BLaER1 treated with 17β-estradiol and CSF1 and Interleukin-3, amounts not matched to agents 10 nM and 100 nM (cell line): ENCODE data around the gene UGT1A7.

Experiments used
- H3K27ac ChIP-seq, 11 experiments: shearing (Covaris generic); formaldehyde crosslinking; 2 replicates each; pipeline ENCODE4 v1.8.1; 2022
- H3K27me3 ChIP-seq, 11 experiments: shearing (Covaris generic); formaldehyde crosslinking; 2 replicates each; pipeline ENCODE4 v1.8.1; 2022
- H3K36me3 ChIP-seq, 11 experiments: shearing (Covaris generic); formaldehyde crosslinking; 2 replicates each; pipeline ENCODE4 v1.8.1; 2022
- H3K4me1 ChIP-seq, 10 experiments: shearing (Covaris generic); formaldehyde crosslinking; 2 replicates each; pipeline ENCODE4 v1.8.1; 2022
- H3K4me2 ChIP-seq, 11 experiments: shearing (Covaris generic); formaldehyde crosslinking; 2 replicates each; pipeline ENCODE4 v1.8.1; 2022
- H3K4me3 ChIP-seq, 10 experiments: shearing (Covaris generic); formaldehyde crosslinking; 2 replicates each; pipeline ENCODE4 v1.8.1; 2022
- H3K9ac ChIP-seq, 11 experiments: shearing (Covaris generic); formaldehyde crosslinking; 2 replicates each; pipeline ENCODE4 v1.8.1; 2022
- H3K9me3 ChIP-seq, 11 experiments: shearing (Covaris generic); formaldehyde crosslinking; replicated peaks in 1 of 11; 2 replicates each; pipeline ENCODE4 v1.8.1; 2022
- H4K20me1 ChIP-seq, 11 experiments: shearing (Covaris generic); formaldehyde crosslinking; 2 replicates each; pipeline ENCODE4 v1.8.1; 2022
- Cebpa-rat ChIP-seq, 11 experiments: shearing (Covaris generic); IDR thresholded peaks; 2 replicates each; pipeline ENCODE4 v1.8.1; 2022

UGT1A7 gene

GRCh38 chr2:233705911-233706506 lies 24.3 kb downstream of the UGT1A7 start:
- H3K36me3 ChIP-seq = no peaks in the 10 kb centered on the region
- H3K9me3 ChIP-seq = peaks cover 0 to 6% (median 4%) of the 10 kb centered on the region in 11 experiments; a peak in 7 of 22 replicates
- H4K20me1 ChIP-seq = no peaks in the 10 kb centered on the region
- no peak overlapping the region for H3K9ac ChIP-seq
- no peak overlapping the region for H3K4me2 ChIP-seq
- H3K27ac ChIP-seq = no peak overlapping the region
- no peaks in the 10 kb centered on the region for H3K4me1 ChIP-seq
- no peak for TF ChIP-seq Cebpa-rat (IDR thresholded peaks at IDR 0.05)
- H3K27me3 ChIP-seq = no peaks in the 10 kb centered on the region
- no peak overlapping the region for H3K4me3 ChIP-seq

DNA sequence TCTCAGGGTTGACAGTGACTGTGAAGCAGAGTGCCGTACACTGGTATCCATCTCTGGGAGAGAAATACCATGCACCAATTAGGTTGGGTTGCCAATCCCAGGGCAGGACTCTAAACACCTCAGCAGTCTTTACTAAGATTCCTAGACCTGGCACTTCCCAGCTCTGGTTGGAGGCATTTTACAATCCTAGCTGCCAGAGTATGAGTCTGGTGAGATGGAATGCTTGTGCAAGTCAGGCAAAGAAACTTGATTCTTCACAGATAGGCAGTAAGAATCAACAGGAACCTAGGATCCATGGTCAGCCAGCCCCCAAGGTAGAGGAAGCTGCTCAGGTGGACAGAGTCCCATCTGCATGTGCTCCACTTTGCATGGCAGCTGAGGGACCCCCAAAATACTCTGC lies 25.0 kb downstream of the UGT1A7 start:
- no peak for TF ChIP-seq Cebpa-rat (IDR thresholded peaks at IDR 0.05)
- Histone ChIP-seq H3K9me3 (peaks cover 0 to 6% (median 4%) of the 10 kb centered on the region in 11 experiments; a peak in 7 of 22 replicates), H3K4me1 (no peaks in the 10 kb centered on the region), H3K4me2 (no peak overlapping the region), H3K27me3 (no peaks in the 10 kb centered on the region), H3K9ac (no peak overlapping the region), H3K4me3 (no peak overlapping the region), H3K36me3 (no peaks in the 10 kb centered on the region), H4K20me1 (no peaks in the 10 kb centered on the region), H3K27ac (no peak overlapping the region)

GRCh38 chr2:233707940-233708644 lies 26.4 kb downstream of the UGT1A7 start:
- H4K20me1 ChIP-seq = no peaks in the 10 kb centered on the region
- no peaks in the 10 kb centered on the region for H3K4me1 ChIP-seq
- no peaks in the 10 kb centered on the region for H3K36me3 ChIP-seq
- no peak overlapping the region for H3K27ac ChIP-seq
- H3K4me3 ChIP-seq = no peak overlapping the region
- peaks cover 0 to 6% (median 4%) of the 10 kb centered on the region in 11 experiments; a peak in 7 of 22 replicates for H3K9me3 ChIP-seq
- TF ChIP-seq Cebpa-rat (IDR thresholded peaks at IDR 0.05) = no peak
- no peaks in the 10 kb centered on the region for H3K27me3 ChIP-seq
- no peak overlapping the region for H3K4me2 ChIP-seq
- no peak overlapping the region for H3K9ac ChIP-seq

DNA sequence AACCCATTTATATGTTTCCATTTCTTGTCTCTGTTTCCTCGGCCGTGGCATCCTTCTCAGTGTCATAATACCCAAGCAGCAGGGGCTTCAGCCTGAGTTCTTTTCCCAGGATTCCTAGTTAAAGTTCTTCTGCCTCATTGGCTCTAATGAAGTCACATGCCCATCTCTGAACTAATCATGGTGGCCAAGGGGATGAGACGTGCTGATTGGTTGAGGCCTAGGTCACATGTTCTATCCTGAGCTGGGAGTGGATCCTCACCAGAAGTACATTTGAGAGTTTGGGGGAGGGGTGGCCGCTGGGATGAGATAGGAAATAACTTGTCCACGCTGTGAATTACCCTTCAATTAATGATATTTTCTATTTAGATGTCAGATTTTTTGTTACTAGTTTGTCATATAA lies 27.2 kb downstream of the UGT1A7 start:
- Histone ChIP-seq H3K4me1 (no peaks in the 10 kb centered on the region), H3K9ac (no peak overlapping the region), H3K9me3 (peaks cover 0 to 3% (median 1%) of the 10 kb centered on the region in 11 experiments; a peak in 7 of 22 replicates), H3K27ac (no peak overlapping the region), H4K20me1 (no peaks in the 10 kb centered on the region), H3K27me3 (no peaks in the 10 kb centered on the region), H3K4me3 (no peak overlapping the region), H3K4me2 (no peak overlapping the region), H3K36me3 (no peaks in the 10 kb centered on the region)
- no peak for TF ChIP-seq Cebpa-rat (IDR thresholded peaks at IDR 0.05)

- Histone ChIP-seq H3K4me3 (no peak overlapping the region), H3K9ac (no peak overlapping the region), H3K27ac (no peak overlapping the region), H3K4me1 (no peaks in the 10 kb centered on the region), H3K9me3 (no peaks in the 10 kb centered on the region), H3K36me3 (no peaks in the 10 kb centered on the region), H3K4me2 (no peak overlapping the region), H4K20me1 (no peaks in the 10 kb centered on the region), H3K27me3 (no peaks in the 10 kb centered on the region)
- TF ChIP-seq Cebpa-rat (IDR thresholded peaks at IDR 0.05) = no peak
These were observed 29.8 kb downstream of the UGT1A7 start for GRCh38 chr2:233711312-233712008.

GRCh38 chr2:233712611-233713261 lies 31.0 kb downstream of the UGT1A7 start, which contains the start of gene UGT1A5:
UGT1A5 (plus strand) TSS chr2:233712907; CDS start chr2:233712992, 85 bp downstream.
- Histone ChIP-seq H3K4me3 (no peak within 1 kb of the TSS), H4K20me1 (no peaks in the 10 kb centered on the region), H3K36me3 (no peaks in the 10 kb centered on the region), H3K27me3 (no peaks in the 10 kb centered on the region), H3K4me2 (no peak within 1 kb of the TSS), H3K27ac (no peak within 1 kb of the TSS), H3K4me1 (no peaks in the 10 kb centered on the region), H3K9me3 (no peaks in the 10 kb centered on the region), H3K9ac (no peak within 1 kb of the TSS)
- TF ChIP-seq Cebpa-rat (IDR thresholded peaks at IDR 0.05) = no peak

DNA sequence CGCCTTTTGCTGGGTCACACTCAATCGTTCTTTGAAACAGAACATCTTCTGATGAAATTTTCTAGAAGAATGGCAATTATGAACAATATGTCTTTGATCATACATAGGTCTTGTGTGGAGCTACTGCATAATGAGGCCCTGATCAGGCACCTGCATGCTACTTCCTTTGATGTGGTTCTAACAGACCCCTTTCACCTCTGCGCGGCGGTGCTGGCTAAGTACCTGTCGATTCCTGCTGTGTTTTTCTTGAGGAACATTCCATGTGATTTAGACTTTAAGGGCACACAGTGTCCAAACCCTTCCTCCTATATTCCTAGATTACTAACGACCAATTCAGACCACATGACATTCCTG lies 31.5 kb downstream of the UGT1A7 start:
- no peak overlapping the region for H3K4me3 ChIP-seq
- TF ChIP-seq Cebpa-rat (IDR thresholded peaks at IDR 0.05) = no peak
- no peaks in the 10 kb centered on the region for H4K20me1 ChIP-seq
- H3K27ac ChIP-seq = no peak overlapping the region
- no peaks in the 10 kb centered on the region for H3K9me3 ChIP-seq
- H3K4me1 ChIP-seq = no peaks in the 10 kb centered on the region
- H3K27me3 ChIP-seq = no peaks in the 10 kb centered on the region
- no peak overlapping the region for H3K9ac ChIP-seq
- H3K4me2 ChIP-seq = no peak overlapping the region
- no peaks in the 10 kb centered on the region for H3K36me3 ChIP-seq

GRCh38 chr2:233714121-233714520 lies 32.4 kb downstream of the UGT1A7 start:
- Histone ChIP-seq H3K27ac (no peak overlapping the region), H3K4me2 (no peak overlapping the region), H3K9ac (no peak overlapping the region), H3K36me3 (no peaks in the 10 kb centered on the region), H3K4me1 (no peaks in the 10 kb centered on the region), H4K20me1 (no peaks in the 10 kb centered on the region), H3K27me3 (no peaks in the 10 kb centered on the region), H3K9me3 (no peaks in the 10 kb centered on the region), H3K4me3 (no peak overlapping the region)
- no peak for TF ChIP-seq Cebpa-rat (IDR thresholded peaks at IDR 0.05)

GRCh38 chr2:233718552-233718951 lies 36.9 kb downstream of the UGT1A7 start, which contains the start of gene UGT1A4:
UGT1A4 (plus strand) TSS chr2:233718736; CDS start chr2:233718821, 85 bp downstream.
- Histone ChIP-seq H3K4me2 (no peak within 1 kb of the TSS), H3K27me3 (no peaks in the 10 kb centered on the region), H3K27ac (no peak within 1 kb of the TSS), H3K4me1 (no peaks in the 10 kb centered on the region), H3K36me3 (no peaks in the 10 kb centered on the region), H4K20me1 (no peaks in the 10 kb centered on the region), H3K4me3 (no peak within 1 kb of the TSS), H3K9ac (no peak within 1 kb of the TSS), H3K9me3 (peaks cover 0 to 5% (median 0%) of the 10 kb centered on the region in 11 experiments; a peak in 1 of 22 replicates)
- TF ChIP-seq Cebpa-rat (IDR thresholded peaks at IDR 0.05) = no peak
